ENCODE results near the gene TMEM187.

TMEM187 gene

GRCh38 chrX:154014429-154015380 is 42.2 kb downstream of the TMEM187 start:
- no peak for TF ChIP-seq CTCF (IDR thresholded peaks at IDR 0.05)

DNA sequence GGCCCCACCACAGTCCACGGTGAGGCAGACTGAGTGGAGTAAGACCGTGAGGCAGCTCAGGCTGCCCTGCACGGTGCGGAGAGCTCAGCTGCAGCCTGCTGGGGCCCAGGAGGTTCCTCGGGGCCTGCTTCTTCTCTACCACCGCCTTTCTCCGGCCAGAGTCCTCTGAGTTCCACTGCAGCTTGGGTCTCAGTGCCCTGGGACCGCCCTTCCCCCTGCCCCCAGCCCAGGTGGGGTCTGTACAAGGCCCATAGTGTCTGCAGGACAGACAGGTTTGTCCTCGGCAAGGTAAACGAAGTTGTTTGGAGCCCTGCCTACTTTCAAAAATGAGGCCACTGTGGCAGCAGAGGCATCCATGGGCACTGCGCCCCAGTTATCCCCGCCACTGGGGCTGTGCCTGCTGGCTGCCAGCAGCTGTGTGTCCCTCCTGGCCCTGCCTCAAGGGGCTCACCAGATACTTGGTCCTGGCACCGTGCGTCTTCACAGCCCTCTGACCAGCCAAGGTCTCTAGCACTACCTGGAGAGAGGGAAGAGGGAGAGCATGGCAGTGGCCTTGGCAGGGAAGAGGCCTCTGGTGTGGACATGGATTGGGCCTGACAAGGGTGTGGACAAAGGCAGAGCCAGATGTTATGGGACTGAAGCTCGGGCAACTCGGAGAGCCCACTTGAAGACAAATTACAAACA is 43.2 kb downstream of the TMEM187 start:
- TF ChIP-seq CTCF (IDR thresholded peaks at IDR 0.05): no peak

- TF ChIP-seq CTCF (IDR thresholded peaks at IDR 0.05): no peak
These were observed 44.0 kb downstream of the TMEM187 start for GRCh38 chrX:154016366-154017076.

DNA sequence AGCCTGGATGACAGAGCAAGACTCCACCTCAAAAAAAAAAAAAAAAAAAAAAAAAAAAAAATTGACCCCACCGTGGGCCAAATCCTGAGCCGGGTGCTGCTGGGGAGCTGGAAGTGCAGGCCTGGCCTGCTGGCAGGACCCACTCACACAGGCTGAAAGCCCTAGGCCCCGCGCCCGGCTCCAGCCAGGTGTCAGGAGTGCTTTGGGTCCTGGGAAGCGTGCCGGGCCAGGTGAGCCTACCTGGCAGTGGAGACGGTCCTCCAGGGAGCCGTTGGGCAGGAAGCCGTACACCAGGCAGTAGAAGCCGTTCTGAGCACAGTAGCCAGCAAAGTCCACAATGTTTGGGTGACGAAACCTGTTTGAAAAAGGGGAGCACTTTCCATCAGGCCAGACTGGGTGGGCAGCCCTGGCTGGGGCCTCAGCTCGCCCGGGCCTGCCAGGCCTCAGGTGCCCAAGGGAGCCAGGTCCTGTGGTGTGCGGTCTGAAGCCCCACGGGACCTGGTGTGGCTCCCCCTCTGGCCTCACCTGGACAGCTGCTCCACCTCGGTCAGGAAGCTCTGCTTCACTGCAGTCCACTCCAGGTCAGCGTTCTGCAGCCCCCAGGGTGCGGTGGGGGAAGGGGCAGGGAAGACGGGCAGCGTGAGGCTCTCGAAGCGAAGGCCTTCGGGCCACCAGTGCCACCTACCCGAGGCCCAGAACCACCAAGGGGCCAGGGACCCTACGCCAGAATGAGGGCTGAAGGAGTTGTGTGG is 45.4 kb downstream of the TMEM187 start:
- no peak for TF ChIP-seq CTCF (IDR thresholded peaks at IDR 0.05)

DNA sequence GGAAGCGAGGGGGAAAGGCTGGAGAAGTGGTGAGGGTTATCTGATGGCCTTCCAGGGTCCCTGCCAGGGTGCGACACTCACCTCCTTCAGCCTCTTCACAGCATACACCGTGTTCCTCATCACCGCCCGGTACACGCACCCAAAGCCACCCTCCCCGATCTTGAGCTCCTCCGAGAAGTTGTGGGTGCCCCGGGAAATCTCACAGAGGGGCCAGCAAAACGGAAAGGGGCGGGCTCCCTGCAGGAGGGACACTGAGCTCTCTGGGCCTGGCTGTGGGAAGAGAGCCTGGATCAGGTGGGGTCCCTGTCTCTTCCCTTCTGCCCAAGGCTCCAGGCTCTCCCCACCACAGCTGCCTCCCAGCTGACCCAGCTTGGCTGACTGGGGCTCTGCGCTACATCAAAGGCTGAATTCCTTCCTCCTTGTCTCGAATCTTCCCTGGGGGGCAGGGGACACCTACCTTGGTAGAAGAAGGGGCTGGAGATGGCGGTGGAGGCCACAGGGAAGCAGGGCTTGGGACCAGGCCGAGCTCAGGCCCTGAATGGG is 46.0 kb downstream of the TMEM187 start:
- no peak for TF ChIP-seq CTCF (IDR thresholded peaks at IDR 0.05)

DNA sequence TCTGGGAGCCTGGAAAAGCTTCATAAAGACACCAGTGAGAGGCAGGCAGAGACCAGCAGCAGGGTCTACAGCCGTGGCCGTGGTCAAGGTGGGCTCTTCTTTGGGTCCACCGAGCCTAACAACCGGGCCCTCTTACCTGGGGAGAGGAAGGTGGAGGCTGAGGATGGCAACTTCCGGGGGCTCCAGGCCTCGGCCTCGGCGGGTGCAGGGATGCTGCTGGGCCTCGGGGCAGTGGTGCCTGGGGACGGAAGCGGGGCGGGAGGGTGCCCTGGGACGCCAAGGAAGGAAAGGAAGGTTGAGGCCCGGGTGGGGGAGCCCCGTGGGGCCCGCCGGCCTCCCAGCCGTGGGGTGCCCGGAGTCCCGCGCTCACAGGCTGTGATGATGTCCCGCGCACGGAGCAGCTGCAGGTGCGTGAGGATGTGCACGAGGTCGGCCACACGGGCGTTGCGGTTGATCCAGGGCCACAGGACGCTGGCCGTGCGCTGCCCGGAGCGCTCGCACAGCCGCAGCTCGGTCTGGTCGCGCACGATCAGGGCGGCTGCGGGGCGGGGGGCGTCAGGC is 46.6 kb downstream of the TMEM187 start:
- TF ChIP-seq CTCF (IDR thresholded peaks at IDR 0.05): no peak
